ENCODE measurements around the gene NMBR. TPM values are rescaled to one million over a fixed set of nuclear protein-coding genes. Genes with fewer than 3 reads are reported as not detected.

The NMBR gene
- total and polyA plus RNA-seq, 2 of the 8 experiments (the other 6 are each of a cell fraction or from before 2014, with no cell fraction given): 0.08 TPM; not detected in 1

GRCh38 chr6:142088858-142089216 lies 58.1 kb downstream of the NMBR start (continued):
- TF ChIP-seq YY1 (IDR thresholded peaks at IDR 0.05; ENCODE audit: low read depth, low read length): peak; percentile 57; the same call in 1 of the 2 replicates
- TF ChIP-seq JUND (IDR thresholded peaks at IDR 0.05; ENCODE audit: low read length): no peak
- TF ChIP-seq MAX (IDR thresholded peaks at IDR 0.05): peak; percentile 72

Data from H1 (cell line).